B cell (primary cell): Measurements from ENCODE around the gene PEX14. TPM values are rescaled to one million over a fixed set of nuclear protein-coding genes. Genes with fewer than 3 reads are reported as not detected.

ENCODE experiments used
- ATAC-seq: fragments of 200-7000 bp; cut with Tn5 transposase; one replicate; pipeline ENCODE4 v1.10.0; 2021; ENCODE audit warnings: low read depth, mild to moderate bottlenecking, moderate number of reproducible peaks, moderate library complexity
- CTCF ChIA-PET: fragments of 350-600 bp; sonication (Branson Sonifier 250); formaldehyde crosslinking; loops from one replicate; lab custom pipeline; 2021; ENCODE audit warnings: antibody characterized with exemption, inconsistent platforms; lab: Charles Lee
- POLR2A ChIA-PET: fragments of 350-600 bp; sonication (Branson Sonifier 250); formaldehyde crosslinking; loops from one replicate; lab custom pipeline; 2021; ENCODE audit warnings: antibody characterized with exemption; lab: Charles Lee
- DNase-seq: peaks from one replicate; pipeline ENCODE4 v3.0.0; 2013
- H2AFZ ChIP-seq: 2 replicates; pipeline ENCODE4 v1.6.1; 2012; ENCODE audit warnings: mild to moderate bottlenecking, low read depth, low read length; ENCODE audit not compliant: insufficient read depth, poor library complexity, severe bottlenecking
- H3K27ac ChIP-seq, 2 donors: 1 replicate in 1 of 2; 2 replicates in 1 of 2; pipeline ENCODE4 v1.5.1; 2012 to 2013; ENCODE audit warnings: low read length in 2 of 2, mild to moderate bottlenecking in 2 of 2, moderate library complexity in 1 of 2
- H3K27me3 ChIP-seq, 4 experiments: fragments of 200-600 bp in 1 of 4; sonication (generic) in 1 of 4; replicated peaks in 1 of 4; 1 replicate in 2 of 4; 2 replicates in 2 of 4; pipeline versions ENCODE4 v1.6.1 to v1.7.0; 2013 to 2016; ENCODE audit warnings: low read length in 3 of 4, mild to moderate bottlenecking in 2 of 4, mixed read lengths in 1 of 4, moderate library complexity in 1 of 4; ENCODE audit not compliant: insufficient read depth in 4 of 4, control insufficient read depth in 3 of 4; ENCODE audit errors: control extremely low read depth in 1 of 4
- H3K36me3 ChIP-seq, 2 experiments: replicated peaks in 1 of 2; 1 replicate in 1 of 2; 2 replicates in 1 of 2; pipeline versions ENCODE4 v1.6.1 to v1.7.1; 2013; ENCODE audit warnings: low read length in 1 of 2; ENCODE audit not compliant: insufficient read depth in 2 of 2, control insufficient read depth in 1 of 2; ENCODE audit errors: control extremely low read depth in 1 of 2, extremely low read depth in 1 of 2
- H3K4me1 ChIP-seq, 2 donors: fragments of 200-600 bp in 1 of 2; sonication (generic) in 1 of 2; 1 replicate in 1 of 2; 2 replicates in 1 of 2; pipeline versions ENCODE4 v1.5.1 to v1.6.1; 2013 to 2017; ENCODE audit warnings: low read length in 2 of 2; ENCODE audit not compliant: control insufficient read depth in 2 of 2, insufficient read depth in 2 of 2
- H3K4me2 ChIP-seq: replicated peaks from 2 replicates; pipeline ENCODE3; 2012; ENCODE audit warnings: mild to moderate bottlenecking, low read depth, low read length; ENCODE audit not compliant: poor library complexity, severe bottlenecking
- H3K4me3 ChIP-seq, 5 experiments: fragments of 200-600 bp in 1 of 5; sonication (generic) in 1 of 5; 1 replicate in 3 of 5; 2 replicates in 2 of 5; pipeline versions ENCODE4 v1.5.1 to v1.7.0; 2011 to 2016; ENCODE audit warnings: low read length in 4 of 5, mild to moderate bottlenecking in 4 of 5, low read depth in 2 of 5, control low read depth in 1 of 5, moderate library complexity in 1 of 5; ENCODE audit not compliant: insufficient read depth in 1 of 5; ENCODE audit errors: control extremely low read depth in 1 of 5, extremely low read depth in 1 of 5
- H3K79me2 ChIP-seq: fragments of 200-600 bp; sonication (generic); one replicate; pipeline ENCODE4 v1.6.0; 2016; ENCODE audit warnings: low read length; ENCODE audit not compliant: control insufficient read depth, insufficient read depth
- H3K9ac ChIP-seq: fragments of 200-600 bp; sonication (generic); 2 replicates; pipeline ENCODE4 v1.6.1; 2017; ENCODE audit warnings: mild to moderate bottlenecking, low read length, moderate library complexity
- H3K9me3 ChIP-seq, 3 donors: one replicate each; pipeline versions ENCODE4 v1.6.1 to v1.7.1; 2013; ENCODE audit warnings: low read length in 2 of 3; ENCODE audit not compliant: control insufficient read depth in 2 of 3, insufficient read depth in 1 of 3; ENCODE audit errors: control extremely low read depth in 1 of 3
- H4K20me1 ChIP-seq: 2 replicates; pipeline ENCODE4 v1.6.0; 2012; ENCODE audit warnings: mild to moderate bottlenecking, low read length; ENCODE audit not compliant: insufficient read depth, control insufficient read depth, poor library complexity, severe bottlenecking
- H3K27ac Mint-ChIP-seq: one replicate; pipeline ENCODE4 v1.8.0; 2021; ENCODE audit warnings: mixed read lengths
- H3K27me3 Mint-ChIP-seq: one replicate; pipeline ENCODE4 v1.8.0; 2021; ENCODE audit warnings: mixed read lengths
- H3K4me1 Mint-ChIP-seq: one replicate; pipeline ENCODE4 v1.8.0; 2021; ENCODE audit warnings: mixed read lengths
- H3K4me3 Mint-ChIP-seq: one replicate; pipeline ENCODE4 v1.8.0; 2021; ENCODE audit warnings: mixed read lengths
- H3K9me3 Mint-ChIP-seq: one replicate; pipeline ENCODE4 v1.8.0; 2022; ENCODE audit warnings: mixed read lengths; ENCODE audit not compliant: insufficient read depth
- CTCF ChIP-seq: fragments of 200-600 bp; IDR thresholded peaks from one replicate; pipeline ENCODE4 v1.8.0; 2022; ENCODE audit warnings: antibody characterized with exemption, mild to moderate bottlenecking
- EZH2 ChIP-seq: IDR thresholded peaks from 2 replicates; pipeline ENCODE4 v1.6.1; 2012; ENCODE audit warnings: borderline replicate concordance, low read depth, mild to moderate bottlenecking, moderate library complexity, low read length; ENCODE audit not compliant: insufficient read depth, poor library complexity, severe bottlenecking
- WGBS: methylation state at CpG from one replicate; pipeline ENCODE4 v1.1.5; 2013; ENCODE audit warnings: missing lambda C conversion rate; ENCODE audit not compliant: insufficient coverage; 5-methylcytosine and 5-hydroxymethylcytosine counted together
- intact Hi-C: fragments of 100-400 bp; cut with micrococcal nuclease; formaldehyde crosslinking; loops from one replicate; pipeline ENCODE4 v1.10.0; 2022
- polyA plus RNA-seq: library from polyadenylated mRNA; depleted of rRNA; stranded (reverse); fragments of >200 nt; gene quantifications from 2 replicates; pipeline ENCODE4 v1.2.3, GENCODE V29; 2012
- total RNA-seq, 2 donors: library from RNA; stranded (reverse); fragments of 120-200 nt in 1 of 2; gene quantifications; 1 replicate in 1 of 2; 2 replicates in 1 of 2; pipeline versions ENCODE4 v1.2.3 to v1.2.4, GENCODE V29; 2013 to 2022

PEX14 gene
- total and polyA plus RNA-seq, 2 donors (not counting 1 experiment from before 2014, with no cell fraction given), result 14.1 to 19.3 TPM

GRCh38 chr1:10655002-10655401 lies 180.3 kb downstream of the PEX14 start:
- Mint-ChIP-seq H3K27ac (no peak overlapping the region), H3K4me1 (no peaks in the 10 kb centered on the region), H3K9me3 (no peaks in the 10 kb centered on the region), H3K27me3 (no peaks in the 10 kb centered on the region), H3K4me3 (no peak overlapping the region)
- DNase-seq (no peak), ATAC-seq (no peak)
- no peaks in the 10 kb centered on the region for H4K20me1 ChIP-seq
- CTCF ChIA-PET, result no interaction called here
- no peaks in the 10 kb centered on the region for H3K9me3 ChIP-seq
- intact Hi-C loops, result no loop called here
- H3K4me2 ChIP-seq, result no peak overlapping the region
- H2AFZ ChIP-seq, result no peak overlapping the region
- no peak for TF ChIP-seq CTCF
- no peak for TF ChIP-seq EZH2
- POLR2A ChIA-PET, result no interaction called here
- WGBS, result 94% methylated on average over 10 of the region's 10 CpGs
- H3K79me2 ChIP-seq, result no peaks in the 10 kb centered on the region
- no peak overlapping the region for H3K27ac ChIP-seq
- H3K9ac ChIP-seq, result no peak overlapping the region
- H3K4me1 ChIP-seq, result no peaks in the 10 kb centered on the region
- peaks cover 0 to 7% of the 10 kb centered on the region in 2 experiments for H3K36me3 ChIP-seq
- no peak overlapping the region for H3K4me3 ChIP-seq
- H3K27me3 ChIP-seq, result no peaks in the 10 kb centered on the region

GRCh38 chr1:10656431-10656830 lies 181.7 kb downstream of the PEX14 start:
- Histone ChIP-seq H3K36me3 (peaks cover 0 to 7% of the 10 kb centered on the region in 2 experiments), H3K9ac (no peak overlapping the region), H3K4me2 (no peak overlapping the region), H3K27ac (no peak overlapping the region), H3K79me2 (no peaks in the 10 kb centered on the region), H2AFZ (no peak overlapping the region), H3K27me3 (no peaks in the 10 kb centered on the region), H3K4me1 (no peaks in the 10 kb centered on the region), H4K20me1 (no peaks in the 10 kb centered on the region), H3K4me3 (no peak overlapping the region), H3K9me3 (no peaks in the 10 kb centered on the region)
- Mint-ChIP-seq H3K4me1 (no peaks in the 10 kb centered on the region), H3K27ac (no peak overlapping the region), H3K9me3 (no peaks in the 10 kb centered on the region), H3K4me3 (no peak overlapping the region), H3K27me3 (no peaks in the 10 kb centered on the region)
- TF ChIP-seq CTCF, result no peak
- ChIA-PET CTCF (no interaction called here), POLR2A (no interaction called here)
- no peak for ATAC-seq
- no peak for DNase-seq
- 96% methylated on average over 12 of the region's 15 CpGs for WGBS
- intact Hi-C loops, result no loop called here
